SW480 (cell line): ENCODE measurements around the gene DCLRE1C.
"Not testable (repeated sequence)": the region's sequence is repeated elsewhere in the genome, so short reads cannot be mapped to it uniquely, and the experiment has no call there.

Source experiments
- DNase-seq: peaks from one replicate; pipeline ENCODE4 v3.0.0-alpha.2; 2016; ENCODE audit warnings: low spot score

DCLRE1C gene

DNA sequence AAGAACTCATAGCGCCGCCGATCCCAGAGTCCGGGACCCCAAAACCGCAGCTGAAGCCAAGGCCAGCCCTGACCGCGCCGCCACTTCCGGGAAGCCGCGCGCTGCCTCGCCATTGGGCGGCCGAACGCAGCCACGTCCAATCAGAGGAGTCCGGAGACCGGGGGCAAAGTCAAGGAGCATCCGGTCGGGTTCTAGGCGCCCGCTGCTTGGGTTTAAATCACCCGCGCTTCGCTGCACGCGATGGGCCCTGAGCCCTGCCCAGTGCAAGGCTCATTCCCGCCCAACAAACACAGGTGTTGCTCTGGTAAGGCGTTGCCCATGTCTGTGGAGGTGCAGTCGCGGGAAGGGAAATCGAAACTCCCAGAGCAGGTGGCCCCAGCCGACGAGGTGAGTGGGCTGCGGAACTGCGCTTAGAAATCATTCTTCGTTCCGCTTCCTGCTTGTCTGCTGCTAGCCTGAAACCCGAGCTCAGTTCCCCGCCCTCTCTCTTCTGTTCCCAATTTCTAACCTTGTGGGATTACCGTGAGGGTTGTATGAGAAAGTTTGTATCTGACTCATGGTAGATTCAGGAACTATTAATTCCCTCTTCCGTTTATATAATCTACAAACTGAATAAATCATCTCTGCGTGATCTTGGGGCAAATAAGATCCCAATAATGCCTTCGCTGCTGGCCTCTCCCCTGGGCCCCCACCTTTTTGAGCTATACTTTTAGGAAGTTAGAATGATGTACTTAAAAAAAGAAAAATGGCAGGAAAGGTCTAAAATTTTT lies at the start of gene DCLRE1C:
Gene DCLRE1C, minus strand, starts transcription at position 96 of the 770 bp plus-strand sequence. Its CDS starts 86 bp downstream, at position 10.
- peak; percentile 97 for DNase-seq

DNA sequence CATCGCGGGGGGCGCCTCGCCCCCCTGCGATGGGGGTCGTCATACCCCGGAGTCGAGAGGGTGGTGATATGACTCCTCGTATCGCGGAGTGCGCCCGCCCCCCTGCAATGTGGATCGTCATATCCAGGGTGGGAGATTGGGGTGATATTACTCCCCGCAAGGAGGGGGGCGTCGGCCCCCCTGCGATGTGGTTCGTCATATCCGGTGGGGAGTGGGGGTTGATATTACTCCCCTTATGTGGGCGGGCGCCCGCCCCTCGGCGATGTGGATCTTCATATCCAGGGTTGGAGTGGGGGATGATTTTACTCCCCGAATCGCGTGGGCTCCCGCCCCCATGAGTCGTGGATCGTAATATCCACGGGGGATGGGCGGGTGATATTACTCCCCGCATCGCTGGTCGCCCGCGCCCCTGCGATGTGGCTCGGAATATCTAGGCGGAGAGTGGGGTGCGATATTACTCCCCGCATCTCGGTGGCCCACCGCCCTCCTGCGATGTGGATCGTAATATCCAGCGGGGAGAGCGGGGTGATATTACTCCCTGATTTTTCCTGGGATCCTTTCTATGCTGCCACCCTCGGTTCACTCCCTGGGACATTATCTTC lies 42.2 kb upstream of the DCLRE1C start:
- no peak for DNase-seq

- not testable (repeated sequence) for DNase-seq
Observed at GRCh38 chr10:14993500-14994455, 39.9 kb upstream of the DCLRE1C start.

DNA sequence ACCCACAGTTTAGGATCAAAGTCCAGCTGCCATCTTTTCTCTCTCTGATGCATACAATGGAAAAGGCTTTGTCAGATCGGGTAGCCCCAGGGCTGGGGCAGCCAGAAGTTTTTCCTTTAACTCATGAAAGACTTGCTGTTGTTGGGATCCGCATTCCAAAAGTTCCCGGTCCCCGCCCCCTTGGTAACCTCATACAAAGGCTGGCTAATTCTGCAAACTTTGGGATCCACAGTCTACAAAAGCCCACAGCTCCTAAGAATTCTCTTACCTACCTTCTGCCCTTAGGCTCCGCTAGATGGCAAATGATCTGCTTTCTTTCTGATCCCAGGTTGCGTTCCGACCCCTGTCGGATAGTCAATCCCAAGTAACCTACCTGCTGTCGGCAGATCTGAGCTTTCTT lies 38.4 kb upstream of the DCLRE1C start:
- not testable (repeated sequence) for DNase-seq

DNA sequence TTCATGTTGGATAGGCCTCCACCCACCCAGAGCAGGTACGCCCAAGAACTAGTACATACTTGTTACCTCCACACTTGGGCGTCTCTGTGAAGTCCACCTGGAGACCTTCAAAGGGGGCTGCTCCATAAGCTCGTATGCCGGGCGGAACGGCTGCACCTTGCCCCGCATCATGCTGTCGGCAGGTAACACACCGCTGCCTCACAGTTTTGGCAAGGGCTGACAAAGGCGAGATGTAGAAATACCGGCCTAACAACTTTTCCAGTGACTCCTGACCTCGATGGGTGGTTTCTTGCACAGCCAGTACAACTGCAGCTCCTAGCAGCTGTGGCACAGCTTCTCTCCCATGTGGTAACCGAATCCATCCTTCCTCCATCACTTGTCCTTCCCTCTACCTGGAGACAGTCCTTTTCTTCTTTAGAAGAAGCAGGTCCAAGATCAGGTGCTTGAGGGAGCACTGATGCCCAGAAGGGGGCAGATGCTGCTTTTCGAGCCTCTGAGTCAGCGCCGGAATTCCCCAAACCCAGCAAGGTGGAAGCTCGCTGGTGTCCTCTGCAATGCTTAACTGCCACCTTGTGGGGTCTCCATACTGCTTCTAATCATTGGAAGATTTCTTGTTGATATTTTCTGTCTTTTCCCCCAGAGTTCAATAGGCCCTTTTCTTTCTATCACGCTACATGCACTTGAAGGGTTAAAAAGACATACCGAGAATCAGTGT lies 37.3 kb upstream of the DCLRE1C start:
- peak; percentile 6 for DNase-seq

DNA sequence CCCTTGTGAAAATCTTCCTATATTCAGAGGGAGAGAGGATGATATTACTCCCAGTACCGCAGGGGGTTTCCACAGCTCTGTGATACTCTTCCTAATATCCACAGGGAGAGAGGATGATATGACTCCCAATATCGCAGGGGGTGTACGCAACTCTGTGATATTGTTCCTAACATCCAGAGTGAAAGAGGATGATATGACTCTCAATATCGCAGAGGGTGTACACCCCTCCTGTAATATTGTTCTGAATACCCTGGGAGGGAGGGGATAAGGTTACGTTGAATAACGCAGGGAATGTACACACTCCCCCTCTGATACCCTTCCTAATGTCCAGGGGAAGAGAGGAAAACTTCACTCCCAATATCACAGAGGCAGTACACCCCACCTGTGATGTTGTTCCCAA lies 35.7 kb upstream of the DCLRE1C start:
- DNase-seq, result not testable (repeated sequence)

DNA sequence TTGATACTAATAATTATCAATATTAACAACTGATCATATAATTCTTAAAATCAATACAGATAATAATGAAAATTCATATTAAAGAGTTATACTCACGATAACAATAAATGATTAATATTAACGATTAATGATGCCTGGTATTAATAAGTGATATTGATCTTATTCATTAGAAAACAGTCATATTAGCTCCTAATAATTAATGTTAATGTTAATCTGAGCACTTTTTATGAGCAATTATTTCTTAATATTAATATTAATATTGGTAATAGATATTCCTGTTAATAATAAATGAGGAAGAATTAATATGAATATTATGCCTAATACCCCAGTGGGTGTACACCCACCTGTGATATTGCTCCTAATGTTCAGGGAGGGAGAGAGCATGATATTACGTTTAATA lies 28.8 kb upstream of the DCLRE1C start:
- no peak for DNase-seq

GRCh38 chr10:14975672-14976273 lies 21.9 kb upstream of the DCLRE1C start:
- peak; percentile 21 for DNase-seq

GRCh38 chr10:14974153-14974998 lies 20.5 kb upstream of the DCLRE1C start:
- DNase-seq, result not testable (repeated sequence)

- no peak for DNase-seq
Observed at GRCh38 chr10:14971867-14972448, 18.1 kb upstream of the DCLRE1C start.

DNA sequence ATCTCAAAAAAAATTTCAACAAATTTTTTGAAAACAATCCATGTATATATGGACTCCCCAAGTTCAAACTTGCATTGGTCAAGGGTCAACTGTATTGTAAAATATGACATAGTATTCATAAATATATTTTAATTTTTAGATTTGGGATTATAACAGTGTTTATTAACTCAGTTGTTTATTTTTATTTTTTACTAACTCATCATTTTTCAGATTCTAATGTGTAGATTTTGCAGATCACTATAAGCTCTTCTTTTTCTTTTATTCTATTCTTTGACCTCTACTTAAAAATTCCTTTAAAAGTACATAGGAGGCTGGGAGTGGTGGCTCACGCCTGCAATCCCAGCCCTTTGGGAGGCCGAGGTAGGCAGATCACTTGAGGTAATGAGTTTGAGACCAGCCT lies 14.0 kb upstream of the DCLRE1C start:
- no peak for DNase-seq

DNA sequence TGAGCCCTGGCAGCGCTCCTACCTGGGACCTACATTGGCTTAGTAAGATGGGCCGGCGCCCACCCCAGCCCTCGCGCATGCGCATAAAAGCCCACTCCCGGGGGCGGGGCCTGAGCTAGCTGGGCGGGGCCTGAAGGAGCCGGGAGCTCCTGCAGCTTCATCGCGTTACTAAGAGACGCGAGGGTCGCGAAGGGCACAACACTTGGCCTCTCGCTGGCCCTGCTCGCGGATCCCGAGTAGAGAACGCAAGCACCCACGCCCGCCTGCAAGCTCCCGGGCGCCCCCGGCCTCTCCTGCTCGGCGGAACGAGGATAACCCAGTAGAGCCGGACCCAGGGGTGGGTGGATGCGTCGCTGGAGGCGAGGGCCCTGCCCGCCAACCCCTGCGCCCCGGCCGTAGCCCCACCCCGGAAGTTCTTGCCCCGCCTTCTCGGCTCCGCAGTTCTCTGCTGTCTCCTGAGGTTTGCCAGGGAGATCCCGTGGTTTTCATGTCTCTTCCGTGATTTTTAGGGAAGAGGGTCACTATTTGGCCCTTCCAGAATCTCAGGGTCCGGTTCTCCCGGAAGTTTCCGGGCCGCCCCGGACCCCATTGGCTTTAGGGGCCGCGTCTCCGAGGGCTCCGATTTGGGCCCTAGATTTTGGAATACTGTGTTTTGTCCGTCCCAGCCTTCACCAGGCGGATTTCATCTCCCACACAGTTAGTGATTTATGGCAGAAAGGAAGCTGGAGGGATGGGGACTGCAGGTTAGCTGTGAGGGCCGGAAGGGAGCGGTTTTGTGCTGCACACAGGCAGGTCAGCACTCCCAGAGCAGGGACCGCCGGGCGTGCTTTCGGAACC lies 5.5 kb upstream of the DCLRE1C start, which contains the start of gene MEIG1:
Gene MEIG1, plus strand, starts transcription at position 168 of the 837 bp plus-strand sequence. CDS start 7,081 bp downstream, outside the sequence.
- DNase-seq, result peak; percentile 93

DNA sequence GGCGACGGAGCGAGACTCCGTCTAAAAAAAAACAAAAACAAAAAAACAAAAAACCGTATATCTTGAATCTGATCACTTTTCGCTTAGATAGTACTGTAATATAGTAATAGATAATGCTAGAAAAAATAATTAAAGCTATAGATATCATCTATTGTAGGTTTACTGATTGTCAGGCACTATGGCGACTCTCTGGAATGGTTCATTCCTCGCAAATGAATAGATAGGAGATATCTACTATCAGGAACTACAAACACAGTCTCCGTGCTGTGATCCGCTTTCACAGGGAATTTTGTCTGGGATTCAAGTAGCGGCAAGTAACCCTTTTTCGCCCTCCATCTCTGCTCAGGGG lies 5.0 kb upstream of the DCLRE1C start:
- no peak for DNase-seq

GRCh38 chr10:14954934-14955333 lies 1.0 kb upstream of the DCLRE1C start:
- no peak for DNase-seq

GRCh38 chr10:14953424-14954000 lies 384 bp downstream of the DCLRE1C start:
- DNase-seq, result peak; percentile 73

DNA sequence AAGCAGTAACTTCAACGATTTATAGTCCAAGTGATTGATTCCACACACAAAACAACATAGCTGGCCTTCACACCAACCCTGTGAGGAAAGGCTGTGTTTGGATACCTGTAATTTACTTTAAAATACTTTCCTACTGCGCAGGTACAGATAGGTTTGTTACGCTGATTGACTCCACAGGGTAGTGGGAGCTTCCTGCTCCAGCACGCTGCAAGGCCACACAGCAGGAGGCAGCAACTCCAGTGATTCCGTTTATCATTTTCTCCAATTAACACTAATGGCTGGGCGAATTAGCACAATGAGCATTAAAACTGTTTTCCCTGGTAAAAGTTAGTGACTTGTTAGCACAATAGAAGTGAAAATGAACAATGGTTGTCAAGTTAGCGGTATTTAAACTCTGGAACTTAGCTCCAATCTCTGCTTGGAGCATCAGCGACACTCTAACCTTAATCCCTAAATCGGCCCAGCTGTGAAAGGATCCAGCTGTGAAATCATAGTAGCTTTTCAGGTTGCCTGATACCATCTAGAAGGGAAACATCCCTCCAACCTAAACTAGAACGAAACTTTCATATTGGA lies 959 bp downstream of the DCLRE1C start:
- no peak for DNase-seq

GRCh38 chr10:14949291-14949690 lies 4.6 kb downstream of the DCLRE1C start:
- no peak for DNase-seq

GRCh38 chr10:14947268-14947667 lies 6.6 kb downstream of the DCLRE1C start:
- DNase-seq, result no peak
